Measurements from ENCODE around the gene GALNT4.

DNA sequence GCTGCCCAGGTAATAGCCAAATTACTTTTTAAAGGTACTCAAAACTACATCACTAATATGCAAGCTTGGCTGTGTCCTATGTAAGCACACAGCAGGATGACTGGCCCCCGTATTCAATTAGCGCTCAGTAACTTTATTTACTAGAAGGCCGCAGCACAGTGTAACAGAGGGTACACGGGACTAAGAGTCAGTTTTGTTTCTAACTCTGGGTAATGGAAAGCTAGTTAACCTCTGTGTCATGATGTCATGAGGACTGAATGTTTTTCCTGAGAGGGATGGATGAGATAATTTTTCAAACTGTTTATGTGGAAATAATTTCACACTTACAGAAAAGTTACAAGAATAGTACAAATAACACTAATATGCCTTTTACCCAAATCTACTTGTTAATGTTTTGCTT lies 27.1 kb downstream of the GALNT4 start:
- TF ChIP-seq ARNT (IDR thresholded peaks at IDR 0.05) (no peak), BHLHE40 (IDR thresholded peaks at IDR 0.05; ENCODE audit: borderline replicate concordance) (no peak), SP1 (IDR thresholded peaks at IDR 0.05) (no peak), TARDBP (IDR thresholded peaks at IDR 0.05) (no peak), ELF4 (IDR thresholded peaks at IDR 0.05) (no peak)

Measured in HEK293T (cell line).